H9 (cell line): ENCODE results near the gene ZDHHC1. TPM values are rescaled to one million over a fixed set of nuclear protein-coding genes. Genes with fewer than 3 reads are reported as not detected.

ENCODE experiments used
- DNase-seq: peaks from one replicate; pipeline ENCODE4 v3.0.0-alpha.2; 2017
- H2AFZ ChIP-seq: one replicate; pipeline ENCODE4 v1.6.1; 2013; ENCODE audit warnings: mild to moderate bottlenecking, low read length, control low read depth, moderate library complexity
- H2AK5ac ChIP-seq: 2 replicates; pipeline ENCODE4 v1.6.1; 2013; ENCODE audit warnings: low read length, control low read depth, mixed read lengths; ENCODE audit not compliant: insufficient read length
- H2BK120ac ChIP-seq: one replicate; pipeline ENCODE4 v1.6.1; 2013; ENCODE audit warnings: low read depth, mild to moderate bottlenecking, low read length, control low read depth, inconsistent platforms; ENCODE audit not compliant: poor library complexity, severe bottlenecking
- H2BK12ac ChIP-seq: 2 replicates; pipeline ENCODE4 v1.6.1; 2013; ENCODE audit warnings: low read length, control low read depth, mixed read lengths, low read depth; ENCODE audit not compliant: insufficient read length
- H2BK15ac ChIP-seq: 2 replicates; pipeline ENCODE4 v1.6.1; 2013; ENCODE audit warnings: low read depth, low read length, control low read depth
- H2BK20ac ChIP-seq: one replicate; pipeline ENCODE4 v1.6.1; 2013; ENCODE audit warnings: low read depth, mild to moderate bottlenecking, low read length, control low read depth, inconsistent platforms; ENCODE audit not compliant: poor library complexity, severe bottlenecking
- H2BK5ac ChIP-seq: 2 replicates; pipeline ENCODE4 v1.6.1; 2013; ENCODE audit warnings: low read length, control low read depth, mixed read lengths; ENCODE audit not compliant: insufficient read length
- H3K14ac ChIP-seq: 2 replicates; pipeline ENCODE4 v1.6.1; 2013; ENCODE audit warnings: low read length, control low read depth; ENCODE audit not compliant: insufficient read depth
- H3K18ac ChIP-seq: 2 replicates; pipeline ENCODE4 v1.6.1; 2013; ENCODE audit warnings: low read depth, mild to moderate bottlenecking, mixed read lengths, low read length, control low read depth; ENCODE audit not compliant: insufficient read length
- H3K23ac ChIP-seq: 2 replicates; pipeline ENCODE4 v1.6.1; 2013; ENCODE audit warnings: low read length, control low read depth, mixed read lengths, low read depth; ENCODE audit not compliant: insufficient read length
- H3K23me2 ChIP-seq: 2 replicates; pipeline ENCODE4 v1.6.1; 2013; ENCODE audit warnings: low read depth, mild to moderate bottlenecking, mixed read lengths, low read length, control low read depth; ENCODE audit not compliant: insufficient read length, poor library complexity, severe bottlenecking
- H3K27ac ChIP-seq: 2 replicates; pipeline ENCODE4 v1.5.1; 2013; ENCODE audit warnings: low read length, control low read depth, mixed read lengths, low read depth; ENCODE audit not compliant: insufficient read length
- H3K27me3 ChIP-seq: 2 replicates; pipeline ENCODE4 v1.6.1; 2013; ENCODE audit warnings: low read length, control low read depth, inconsistent platforms; ENCODE audit not compliant: insufficient read depth
- H3K4ac ChIP-seq: 2 replicates; pipeline ENCODE4 v1.6.1; 2013; ENCODE audit warnings: low read depth, mild to moderate bottlenecking, control low read depth, inconsistent platforms, low read length, moderate library complexity
- H3K4me1 ChIP-seq: 2 replicates; pipeline ENCODE4 v1.6.1; 2013; ENCODE audit warnings: low read length, control low read depth, inconsistent platforms; ENCODE audit not compliant: insufficient read depth
- H3K4me2 ChIP-seq: 2 replicates; pipeline ENCODE4 v1.6.1; 2013; ENCODE audit warnings: low read length, control low read depth, mixed read lengths; ENCODE audit not compliant: insufficient read length, insufficient read depth
- H3K56ac ChIP-seq: 2 replicates; pipeline ENCODE4 v1.6.1; 2013; ENCODE audit warnings: low read depth, mild to moderate bottlenecking, mixed read lengths, low read length, control low read depth; ENCODE audit not compliant: insufficient read length
- H3K79me1 ChIP-seq: 2 replicates; pipeline ENCODE4 v1.6.1; 2013; ENCODE audit warnings: low read depth, mild to moderate bottlenecking, moderate library complexity, low read length, control low read depth, inconsistent platforms; ENCODE audit not compliant: insufficient read depth, poor library complexity, severe bottlenecking
- H3K79me2 ChIP-seq: 2 replicates; pipeline ENCODE4 v1.6.1; 2013; ENCODE audit warnings: low read length, control low read depth, inconsistent platforms; ENCODE audit not compliant: insufficient read depth
- H3K9ac ChIP-seq: 2 replicates; pipeline ENCODE4 v1.6.1; 2013; ENCODE audit warnings: low read length, control low read depth, mixed read lengths; ENCODE audit not compliant: insufficient read length; ENCODE audit errors: extremely low read depth
- H3K9me3 ChIP-seq: one replicate; pipeline ENCODE4 v1.6.1; 2013; ENCODE audit warnings: low read depth, low read length, inconsistent platforms; ENCODE audit not compliant: control insufficient read depth
- H3T11ph ChIP-seq: one replicate; pipeline ENCODE4 v1.6.1; 2013; ENCODE audit warnings: mild to moderate bottlenecking, low read length, control low read depth, inconsistent platforms
- H4K20me1 ChIP-seq: one replicate; pipeline ENCODE4 v1.6.1; 2013; ENCODE audit not compliant: control insufficient read depth, insufficient read length, insufficient read depth
- H4K5ac ChIP-seq: 2 replicates; pipeline ENCODE4 v1.6.1; 2013; ENCODE audit warnings: low read depth, mild to moderate bottlenecking, mixed read lengths, low read length, control low read depth; ENCODE audit not compliant: insufficient read length
- H4K8ac ChIP-seq: replicated peaks from 2 replicates; pipeline ENCODE4 v1.6.1; 2013; ENCODE audit warnings: low read length, control low read depth, mixed read lengths, low read depth; ENCODE audit not compliant: insufficient read length
- H4K91ac ChIP-seq: 2 replicates; pipeline ENCODE4 v1.6.1; 2013; ENCODE audit warnings: low read depth, mild to moderate bottlenecking, moderate library complexity, mixed read lengths, low read length, control low read depth; ENCODE audit not compliant: insufficient read length
- H3K27ac Mint-ChIP-seq, 3 experiments: 2 replicates in 2 of 3; 3 replicates in 1 of 3; pipeline ENCODE4 v1.8.0; 2020 to 2021; ENCODE audit warnings: mixed read lengths in 3 of 3, mild to moderate bottlenecking in 1 of 3, moderate library complexity in 1 of 3
- H3K27me3 Mint-ChIP-seq: 2 replicates; pipeline ENCODE4 v1.8.0; 2021; ENCODE audit warnings: low read depth, mild to moderate bottlenecking, moderate library complexity, mixed read lengths
- H3K36me3 Mint-ChIP-seq, 3 experiments: 2 replicates in 2 of 3; 3 replicates in 1 of 3; pipeline ENCODE4 v1.8.0; 2020 to 2021; ENCODE audit warnings: low read depth in 3 of 3, mixed read lengths in 3 of 3; ENCODE audit not compliant: insufficient read depth in 1 of 3
- H3K4me1 Mint-ChIP-seq, 2 experiments: 2 replicates each; pipeline ENCODE4 v1.8.0; 2020; ENCODE audit warnings: mixed read lengths in 2 of 2
- H3K4me3 Mint-ChIP-seq, 2 experiments: 2 replicates in 1 of 2; 3 replicates in 1 of 2; pipeline ENCODE4 v1.8.0; 2020 to 2021; ENCODE audit warnings: mild to moderate bottlenecking in 2 of 2, mixed read lengths in 2 of 2, moderate library complexity in 1 of 2
- H3K9me3 Mint-ChIP-seq, 2 experiments: 2 replicates in 1 of 2; 3 replicates in 1 of 2; pipeline ENCODE4 v1.8.0; 2020; ENCODE audit warnings: mild to moderate bottlenecking in 2 of 2, mixed read lengths in 2 of 2, moderate library complexity in 1 of 2
- WGBS: extraction: QIAGEN DNeasy Blood & Tissue Kit; methylation state at CpG from one replicate; pipeline ENCODE4 v1.1.7; 2013; ENCODE audit warnings: missing lambda C conversion rate, low lambda C conversion rate, mixed read lengths; ENCODE audit not compliant: insufficient read length; ENCODE audit errors: extremely low coverage; 5-methylcytosine and 5-hydroxymethylcytosine counted together
- total RNA-seq: library from RNA; stranded (reverse); gene quantifications from 2 replicates; pipeline ENCODE4 v1.2.1, GENCODE V29; 2021
- TF ChIP-seq, protein P1 (sequence below): fragments of 200-600 bp; sonication (generic); conservative IDR thresholded peaks from 3 replicates; pipeline ENCODE4 v1.8.0; 2021; ENCODE audit warnings: antibody characterized with exemption, mild to moderate bottlenecking

Gene ZDHHC1
- total RNA-seq, 1 experiment from 2014 or later = 3.7 TPM

DNA sequence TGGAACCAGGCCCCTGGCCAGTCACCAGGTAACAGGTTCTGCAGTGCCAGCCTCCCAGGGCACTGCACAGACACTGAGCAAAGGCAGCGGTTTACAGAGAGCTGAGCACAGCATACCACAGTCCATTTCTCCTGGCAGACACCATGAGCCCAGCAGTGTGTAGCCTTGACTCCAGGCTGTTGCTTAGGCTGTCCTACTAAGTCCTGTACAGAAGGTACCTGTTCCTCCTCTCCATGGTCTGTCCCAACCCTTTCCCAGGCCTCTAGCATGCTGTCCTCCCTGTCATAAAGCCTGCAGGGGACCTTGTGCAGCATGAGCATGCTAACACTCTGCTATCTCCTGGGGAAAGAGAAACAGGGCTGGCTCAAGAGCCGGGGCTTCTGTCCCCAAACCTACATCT is 44.7 kb upstream of the ZDHHC1 start:
- H2BK5ac ChIP-seq = no peak overlapping the region
- no peaks in the 10 kb centered on the region for H3K79me2 ChIP-seq
- H2AK5ac ChIP-seq = no peak overlapping the region
- H3K18ac ChIP-seq = no peak overlapping the region
- Mint-ChIP-seq H3K9me3 (no peaks in the 10 kb centered on the region), H3K4me3 (no peak overlapping the region), H3K36me3 (no peaks in the 10 kb centered on the region), H3K4me1 (peaks cover 4 to 7% of the 10 kb centered on the region in 2 experiments), H3K27ac (peak overlapping the region in 1 of 3 experiments; percentile 80; a peak in 1 of 7 replicates), H3K27me3 (no peaks in the 10 kb centered on the region)
- no peak overlapping the region for H3T11ph ChIP-seq
- H3K23me2 ChIP-seq = no peaks in the 10 kb centered on the region
- no peak overlapping the region for H3K9ac ChIP-seq
- no peak overlapping the region for H2BK12ac ChIP-seq
- no peaks in the 10 kb centered on the region for H3K27me3 ChIP-seq
- no peak overlapping the region for H2BK120ac ChIP-seq
- no peak overlapping the region for H4K5ac ChIP-seq
- H4K20me1 ChIP-seq = no peaks in the 10 kb centered on the region
- no peak for DNase-seq
- WGBS = no CpG with 5 or more reads among the region's 2 CpGs
- H2BK15ac ChIP-seq = no peak overlapping the region
- H4K91ac ChIP-seq = no peak overlapping the region
- H3K79me1 ChIP-seq = no peaks in the 10 kb centered on the region
- H3K4me1 ChIP-seq = no peaks in the 10 kb centered on the region
- H3K9me3 ChIP-seq = no peaks in the 10 kb centered on the region
- no peak overlapping the region for H3K14ac ChIP-seq
- TF ChIP-seq, protein P1, sequence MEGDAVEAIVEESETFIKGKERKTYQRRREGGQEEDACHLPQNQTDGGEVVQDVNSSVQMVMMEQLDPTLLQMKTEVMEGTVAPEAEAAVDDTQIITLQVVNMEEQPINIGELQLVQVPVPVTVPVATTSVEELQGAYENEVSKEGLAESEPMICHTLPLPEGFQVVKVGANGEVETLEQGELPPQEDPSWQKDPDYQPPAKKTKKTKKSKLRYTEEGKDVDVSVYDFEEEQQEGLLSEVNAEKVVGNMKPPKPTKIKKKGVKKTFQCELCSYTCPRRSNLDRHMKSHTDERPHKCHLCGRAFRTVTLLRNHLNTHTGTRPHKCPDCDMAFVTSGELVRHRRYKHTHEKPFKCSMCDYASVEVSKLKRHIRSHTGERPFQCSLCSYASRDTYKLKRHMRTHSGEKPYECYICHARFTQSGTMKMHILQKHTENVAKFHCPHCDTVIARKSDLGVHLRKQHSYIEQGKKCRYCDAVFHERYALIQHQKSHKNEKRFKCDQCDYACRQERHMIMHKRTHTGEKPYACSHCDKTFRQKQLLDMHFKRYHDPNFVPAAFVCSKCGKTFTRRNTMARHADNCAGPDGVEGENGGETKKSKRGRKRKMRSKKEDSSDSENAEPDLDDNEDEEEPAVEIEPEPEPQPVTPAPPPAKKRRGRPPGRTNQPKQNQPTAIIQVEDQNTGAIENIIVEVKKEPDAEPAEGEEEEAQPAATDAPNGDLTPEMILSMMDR = no peak
- H4K8ac ChIP-seq = no peak overlapping the region
- no peak overlapping the region for H3K4me2 ChIP-seq
- H3K27ac ChIP-seq = no peak overlapping the region
- H2AFZ ChIP-seq = no peak overlapping the region
- no peak overlapping the region for H3K23ac ChIP-seq
- no peak overlapping the region for H3K4ac ChIP-seq
- H2BK20ac ChIP-seq = no peak overlapping the region
- H3K56ac ChIP-seq = no peak overlapping the region
